GM19043 (cell line): ENCODE measurements around the gene SLC2A8.

ENCODE experiments used
- ATAC-seq: cut with Tn5 transposase; IDR thresholded peaks from one replicate; pipeline ENCODE4 v1.9.1; 2021; ENCODE audit warnings: low read depth; ENCODE audit not compliant: unreplicated experiment

Gene SLC2A8

GRCh38 chr9:127451608-127451857 is 54.6 kb downstream of the SLC2A8 start:
- ATAC-seq, result no peak

DNA sequence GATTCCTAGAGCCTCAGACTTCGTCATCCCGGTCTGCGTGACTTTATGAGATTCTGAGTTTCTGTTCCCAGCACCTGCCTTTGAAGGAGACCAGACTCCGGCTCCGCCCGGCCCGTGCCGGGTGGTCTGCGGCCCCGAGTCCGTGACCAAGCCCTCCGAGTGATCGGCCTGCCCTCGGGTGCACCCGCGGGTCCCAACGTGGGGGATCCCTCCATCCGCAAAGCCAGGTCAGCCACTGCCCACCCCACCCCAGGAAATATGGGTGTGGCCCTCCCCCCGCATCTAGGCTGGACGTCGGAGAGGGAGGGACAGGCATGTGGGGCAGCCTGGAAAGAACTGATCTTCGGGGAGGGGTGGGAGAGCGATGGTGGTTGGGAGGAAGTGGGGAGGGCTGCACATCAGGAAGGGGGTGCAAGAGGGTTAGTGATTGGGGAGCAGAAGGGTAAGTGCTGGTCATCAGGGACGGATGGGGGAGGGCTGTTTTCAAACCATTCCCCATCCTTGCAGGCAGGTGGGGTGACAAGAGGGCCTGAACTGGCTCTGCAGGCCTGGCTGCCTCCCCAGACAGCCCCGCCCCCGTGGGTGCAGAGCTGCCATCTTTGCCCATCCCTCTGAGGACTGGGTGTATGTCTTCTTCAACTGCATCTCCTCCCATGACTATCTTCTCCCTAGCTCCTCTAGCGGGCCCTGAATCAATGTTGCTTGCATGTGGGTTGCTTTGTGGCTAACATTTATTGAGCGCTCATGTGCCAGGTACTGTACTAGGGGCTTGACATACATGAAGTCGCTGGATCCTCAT is 55.1 kb downstream of the SLC2A8 start:
- no peak for ATAC-seq

DNA sequence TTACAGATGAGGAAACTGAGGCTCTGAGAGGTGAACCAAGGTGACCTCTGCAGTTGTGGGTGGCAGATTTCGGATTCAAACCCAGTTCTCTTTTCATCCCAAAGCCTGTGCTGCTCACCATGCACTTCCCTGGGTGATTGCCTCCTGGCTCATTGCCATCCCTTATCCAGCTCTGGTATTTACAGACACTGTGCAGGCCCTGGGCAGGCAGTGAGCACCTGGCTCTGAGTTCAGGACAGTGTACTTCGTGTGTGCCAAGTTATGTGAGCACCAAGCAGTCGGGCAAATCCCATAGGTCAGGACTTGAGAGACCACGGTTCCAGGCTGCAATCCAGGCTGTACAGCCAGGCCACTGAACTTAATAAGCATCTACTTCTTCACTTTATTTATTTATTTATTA is 55.7 kb downstream of the SLC2A8 start:
- no peak for ATAC-seq

DNA sequence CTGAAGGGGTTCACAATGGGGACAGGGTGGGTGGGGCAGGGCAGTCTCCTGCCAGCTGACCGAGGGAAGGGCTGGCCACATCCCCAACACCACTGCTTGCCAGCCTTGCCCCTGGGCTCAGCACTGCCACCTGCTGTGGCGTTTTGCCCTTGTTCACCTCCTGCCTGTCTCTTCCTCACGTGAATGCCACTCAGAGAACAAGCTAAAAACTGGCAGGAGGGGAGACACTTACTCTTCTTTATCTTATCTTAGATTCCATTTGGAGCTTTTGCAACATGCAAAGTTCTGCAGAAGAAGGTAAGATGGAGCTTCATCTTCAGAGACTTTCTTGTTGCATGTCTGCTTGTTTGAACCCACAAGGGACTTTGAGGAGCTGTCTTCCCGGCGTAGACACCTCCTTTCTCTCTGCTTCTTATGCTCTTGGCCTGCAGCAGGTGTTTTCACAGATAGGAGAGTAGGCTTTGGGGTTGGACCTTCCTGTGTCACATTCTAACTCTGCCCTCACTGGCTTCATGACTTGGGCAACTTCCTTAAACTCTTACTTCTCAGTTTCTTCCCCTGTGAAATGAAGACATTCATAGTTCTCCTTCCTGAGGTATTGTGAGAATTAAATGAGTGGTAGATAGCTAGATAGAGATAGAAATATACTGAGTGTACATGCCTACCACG is 58.5 kb downstream of the SLC2A8 start:
- ATAC-seq, result no peak

GRCh38 chr9:127457191-127457878 is 60.4 kb downstream of the SLC2A8 start:
- no peak for ATAC-seq
